Esophagus muscularis mucosa (tissue), 4 donors: ENCODE results near the gene INPP5F.

Experiments used
- EP300 ChIP-seq: sonication (generic); formaldehyde crosslinking; IDR thresholded peaks from one replicate; pipeline ENCODE4 v1.6.1; 2017; ENCODE audit warnings: antibody characterized with exemption
- POLR2A ChIP-seq: fragments of 450-650 bp; IDR thresholded peaks from one replicate; pipeline ENCODE4 v1.6.1; 2017; ENCODE audit warnings: antibody characterized with exemption, moderate library complexity, mild to moderate bottlenecking, low read depth
- POLR2AphosphoS5 ChIP-seq, 2 donors: sonication (generic); formaldehyde crosslinking; IDR thresholded peaks; one replicate each; pipeline ENCODE4 v1.6.1; 2017; ENCODE audit warnings: antibody characterized with exemption in 2 of 2
- TF ChIP-seq, protein P1 (sequence below), 3 experiments: fragments of 200-600 bp in 2 of 3; fragments of 450-650 bp in 1 of 3; sonication (generic) in 2 of 3; IDR thresholded peaks; one replicate each; pipeline ENCODE4 v1.5.1; 2017 to 2019; ENCODE audit warnings: antibody characterized with exemption in 3 of 3, mild to moderate bottlenecking in 2 of 3, moderate library complexity in 1 of 3

DNA sequence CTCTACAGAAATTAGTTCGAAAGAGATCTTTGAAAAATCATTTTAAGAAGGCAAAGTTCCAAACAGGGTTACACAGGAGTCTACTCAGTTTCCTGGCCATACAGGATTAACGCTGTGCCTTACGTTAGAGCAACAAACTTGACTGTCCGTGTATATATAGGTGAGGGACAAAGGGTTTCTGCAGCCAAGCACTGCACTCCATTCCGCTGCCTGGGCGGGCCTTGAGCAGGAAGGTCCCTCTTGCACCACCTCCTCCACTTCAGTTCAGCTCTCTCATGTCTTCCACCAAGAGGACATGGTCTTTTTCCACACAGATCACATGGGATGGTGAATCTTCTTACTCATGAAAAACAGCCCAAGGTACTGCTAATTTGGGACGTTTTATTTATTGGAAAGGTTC lies 103.6 kb downstream of the INPP5F start:
- TF ChIP-seq, protein P1, sequence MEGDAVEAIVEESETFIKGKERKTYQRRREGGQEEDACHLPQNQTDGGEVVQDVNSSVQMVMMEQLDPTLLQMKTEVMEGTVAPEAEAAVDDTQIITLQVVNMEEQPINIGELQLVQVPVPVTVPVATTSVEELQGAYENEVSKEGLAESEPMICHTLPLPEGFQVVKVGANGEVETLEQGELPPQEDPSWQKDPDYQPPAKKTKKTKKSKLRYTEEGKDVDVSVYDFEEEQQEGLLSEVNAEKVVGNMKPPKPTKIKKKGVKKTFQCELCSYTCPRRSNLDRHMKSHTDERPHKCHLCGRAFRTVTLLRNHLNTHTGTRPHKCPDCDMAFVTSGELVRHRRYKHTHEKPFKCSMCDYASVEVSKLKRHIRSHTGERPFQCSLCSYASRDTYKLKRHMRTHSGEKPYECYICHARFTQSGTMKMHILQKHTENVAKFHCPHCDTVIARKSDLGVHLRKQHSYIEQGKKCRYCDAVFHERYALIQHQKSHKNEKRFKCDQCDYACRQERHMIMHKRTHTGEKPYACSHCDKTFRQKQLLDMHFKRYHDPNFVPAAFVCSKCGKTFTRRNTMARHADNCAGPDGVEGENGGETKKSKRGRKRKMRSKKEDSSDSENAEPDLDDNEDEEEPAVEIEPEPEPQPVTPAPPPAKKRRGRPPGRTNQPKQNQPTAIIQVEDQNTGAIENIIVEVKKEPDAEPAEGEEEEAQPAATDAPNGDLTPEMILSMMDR (IDR thresholded peaks at IDR 0.05): no peak
- TF ChIP-seq POLR2A (no peak), EP300 (no peak), POLR2AphosphoS5 (IDR thresholded peaks at IDR 0.05) (no peak)
